Muscle layer of duodenum (tissue), 2 donors: ENCODE measurements around the gene OR5J2.
"Not testable (repeated sequence)": the region's sequence is repeated elsewhere in the genome, so short reads cannot be mapped to it uniquely, and the experiment has no call there.

ENCODE experiments used
- H3K27ac ChIP-seq: one replicate; pipeline ENCODE4 v1.7.0; 2013; ENCODE audit warnings: mild to moderate bottlenecking, low read length
- H3K27me3 ChIP-seq: one replicate; pipeline ENCODE4 v1.7.0; 2013; ENCODE audit warnings: low read depth, mild to moderate bottlenecking, control low read depth, low read length
- H3K36me3 ChIP-seq, 2 donors: one replicate each; pipeline ENCODE4 v1.7.0; 2013; ENCODE audit warnings: low read length in 2 of 2, control low read depth in 1 of 2, mild to moderate bottlenecking in 1 of 2; ENCODE audit not compliant: insufficient read depth in 2 of 2, control insufficient read depth in 1 of 2
- H3K4me1 ChIP-seq, 2 donors: one replicate each; pipeline ENCODE4 v1.7.0; 2013; ENCODE audit warnings: low read length in 2 of 2, mild to moderate bottlenecking in 2 of 2, control low read depth in 1 of 2, moderate library complexity in 1 of 2; ENCODE audit not compliant: insufficient read depth in 2 of 2, control insufficient read depth in 1 of 2
- H3K4me3 ChIP-seq, 2 donors: one replicate each; pipeline ENCODE4 v1.7.0; 2013; ENCODE audit warnings: low read length in 2 of 2, low read depth in 1 of 2, mild to moderate bottlenecking in 1 of 2
- H3K9me3 ChIP-seq, 2 donors: one replicate each; pipeline ENCODE4 v1.7.0; 2013; ENCODE audit warnings: low read length in 2 of 2, control low read depth in 1 of 2, mild to moderate bottlenecking in 1 of 2; ENCODE audit not compliant: control insufficient read depth in 1 of 2
- donor health status: healthy.

OR5J2 gene

DNA sequence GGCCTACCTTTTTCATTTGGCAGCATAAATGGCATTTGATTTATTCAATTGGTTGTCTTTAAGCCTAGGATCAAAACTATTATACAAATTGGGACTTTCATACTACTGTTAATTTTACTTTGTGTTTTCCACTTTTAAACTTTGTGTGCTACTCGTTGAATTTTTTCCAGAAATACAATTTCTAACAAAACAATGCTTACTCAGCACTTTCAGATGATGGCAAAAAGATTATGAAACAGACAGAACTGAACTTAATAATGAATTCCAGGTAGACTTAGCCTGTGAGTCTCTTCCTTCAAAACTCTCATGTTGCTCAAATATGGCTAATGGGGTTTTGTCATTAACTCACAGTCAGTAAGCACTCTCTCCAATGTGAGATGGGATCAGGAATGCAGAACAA is 31.4 kb downstream of the OR5J2 start:
- Histone ChIP-seq H3K9me3 (no peaks in the 10 kb centered on the region), H3K4me1 (no peaks in the 10 kb centered on the region), H3K36me3 (no peaks in the 10 kb centered on the region), H3K27ac (no peak overlapping the region), H3K4me3 (no peak overlapping the region), H3K27me3 (no peaks in the 10 kb centered on the region)

DNA sequence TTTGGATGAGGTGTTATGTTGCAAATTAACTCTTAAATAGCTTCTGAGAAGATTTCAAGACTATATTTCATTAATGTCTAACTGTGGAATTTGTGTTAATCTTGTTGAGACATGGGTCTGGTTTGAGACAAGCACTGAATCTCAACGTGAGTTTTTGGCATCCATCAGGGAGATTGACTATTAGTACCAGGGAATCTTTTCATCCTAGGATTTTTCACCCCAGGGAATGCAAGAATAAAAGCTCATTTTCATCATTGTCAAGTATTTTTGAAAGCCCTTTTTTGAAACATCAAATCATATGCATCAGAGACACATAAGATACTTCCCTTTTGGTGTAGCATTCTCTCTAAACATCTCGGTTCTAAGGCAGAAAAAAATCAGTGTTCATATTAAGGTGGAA is 38.1 kb downstream of the OR5J2 start:
- peaks cover 0 to 8% of the 10 kb centered on the region in 2 donors for H3K9me3 ChIP-seq
- no peak overlapping the region for H3K27ac ChIP-seq
- no peaks in the 10 kb centered on the region for H3K4me1 ChIP-seq
- no peaks in the 10 kb centered on the region for H3K27me3 ChIP-seq
- H3K4me3 ChIP-seq, result no peak overlapping the region
- no peaks in the 10 kb centered on the region for H3K36me3 ChIP-seq

DNA sequence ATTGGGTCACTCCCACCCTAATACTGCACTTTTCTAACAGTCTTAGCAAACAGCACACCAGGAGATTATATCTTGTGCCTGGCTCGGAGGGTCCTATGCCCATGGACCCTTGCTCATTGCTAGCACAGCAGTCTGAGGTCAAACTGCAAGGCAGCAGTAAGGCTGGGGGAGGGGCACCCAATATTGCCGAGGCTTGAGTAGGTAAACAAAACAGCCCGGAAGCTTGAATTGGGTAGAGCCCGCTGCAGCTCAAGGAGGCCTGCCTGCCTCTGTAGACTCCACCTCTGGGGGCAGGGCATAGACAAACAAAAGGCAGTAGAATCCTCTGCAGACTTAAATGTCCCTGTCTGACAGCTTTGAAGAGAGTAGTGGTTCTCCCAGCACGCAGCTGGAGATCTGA is 43.3 kb downstream of the OR5J2 start:
- H3K27ac ChIP-seq, H3K4me1 ChIP-seq, H3K9me3 ChIP-seq, H3K27me3 ChIP-seq, H3K4me3 ChIP-seq, H3K36me3 ChIP-seq: not testable (repeated sequence)
